Measurements from ENCODE around the gene GPC5. TPM values are rescaled to one million over a fixed set of nuclear protein-coding genes. Genes with fewer than 3 reads are reported as not detected.

Gene GPC5
- total RNA-seq, 1 experiment from 2014 or later, result 0.26 TPM

GRCh38 chr13:92346046-92346445 lies 947.6 kb downstream of the GPC5 start:
- Histone ChIP-seq H3K27me3 (ENCODE audit: control insufficient read depth, insufficient read depth, low read length) (no peaks in the 10 kb centered on the region), H3K4me1 (ENCODE audit: control insufficient read depth, insufficient read depth, low read length) (no peaks in the 10 kb centered on the region), H3K36me3 (ENCODE audit: control insufficient read depth, insufficient read depth, low read length) (no peaks in the 10 kb centered on the region), H3K27ac (ENCODE audit: low read length) (no peak overlapping the region), H3K9me3 (ENCODE audit: control insufficient read depth, insufficient read depth, low read depth, low read length) (no peaks in the 10 kb centered on the region), H3K4me3 (ENCODE audit: low read depth in 2 of 2, low read length in 2 of 2) (no peak overlapping the region)
- in situ Hi-C loops (cut with HindIII; ENCODE audit: low pct_unique_long_range_greater_than_20kb, low sequenced_read_pairs) (no loop called here), intact Hi-C loops (cut with micrococcal nuclease; ENCODE audit: unreplicated experiment) (no loop called here)
- TF ChIP-seq, protein P1, sequence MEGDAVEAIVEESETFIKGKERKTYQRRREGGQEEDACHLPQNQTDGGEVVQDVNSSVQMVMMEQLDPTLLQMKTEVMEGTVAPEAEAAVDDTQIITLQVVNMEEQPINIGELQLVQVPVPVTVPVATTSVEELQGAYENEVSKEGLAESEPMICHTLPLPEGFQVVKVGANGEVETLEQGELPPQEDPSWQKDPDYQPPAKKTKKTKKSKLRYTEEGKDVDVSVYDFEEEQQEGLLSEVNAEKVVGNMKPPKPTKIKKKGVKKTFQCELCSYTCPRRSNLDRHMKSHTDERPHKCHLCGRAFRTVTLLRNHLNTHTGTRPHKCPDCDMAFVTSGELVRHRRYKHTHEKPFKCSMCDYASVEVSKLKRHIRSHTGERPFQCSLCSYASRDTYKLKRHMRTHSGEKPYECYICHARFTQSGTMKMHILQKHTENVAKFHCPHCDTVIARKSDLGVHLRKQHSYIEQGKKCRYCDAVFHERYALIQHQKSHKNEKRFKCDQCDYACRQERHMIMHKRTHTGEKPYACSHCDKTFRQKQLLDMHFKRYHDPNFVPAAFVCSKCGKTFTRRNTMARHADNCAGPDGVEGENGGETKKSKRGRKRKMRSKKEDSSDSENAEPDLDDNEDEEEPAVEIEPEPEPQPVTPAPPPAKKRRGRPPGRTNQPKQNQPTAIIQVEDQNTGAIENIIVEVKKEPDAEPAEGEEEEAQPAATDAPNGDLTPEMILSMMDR (IDR thresholded peaks at IDR 0.05), result no peak
- TF ChIP-seq TCF7L2 (IDR thresholded peaks at IDR 0.05; ENCODE audit: low read depth, low read length) (no peak), SIN3A (IDR thresholded peaks at IDR 0.05; ENCODE audit: borderline replicate concordance, insufficient read depth, low read depth, low read length) (no peak), POLR2AphosphoS5 (IDR thresholded peaks at IDR 0.05; ENCODE audit: low read depth, low read length) (no peak)
- TF ChIP-seq, protein P2, sequence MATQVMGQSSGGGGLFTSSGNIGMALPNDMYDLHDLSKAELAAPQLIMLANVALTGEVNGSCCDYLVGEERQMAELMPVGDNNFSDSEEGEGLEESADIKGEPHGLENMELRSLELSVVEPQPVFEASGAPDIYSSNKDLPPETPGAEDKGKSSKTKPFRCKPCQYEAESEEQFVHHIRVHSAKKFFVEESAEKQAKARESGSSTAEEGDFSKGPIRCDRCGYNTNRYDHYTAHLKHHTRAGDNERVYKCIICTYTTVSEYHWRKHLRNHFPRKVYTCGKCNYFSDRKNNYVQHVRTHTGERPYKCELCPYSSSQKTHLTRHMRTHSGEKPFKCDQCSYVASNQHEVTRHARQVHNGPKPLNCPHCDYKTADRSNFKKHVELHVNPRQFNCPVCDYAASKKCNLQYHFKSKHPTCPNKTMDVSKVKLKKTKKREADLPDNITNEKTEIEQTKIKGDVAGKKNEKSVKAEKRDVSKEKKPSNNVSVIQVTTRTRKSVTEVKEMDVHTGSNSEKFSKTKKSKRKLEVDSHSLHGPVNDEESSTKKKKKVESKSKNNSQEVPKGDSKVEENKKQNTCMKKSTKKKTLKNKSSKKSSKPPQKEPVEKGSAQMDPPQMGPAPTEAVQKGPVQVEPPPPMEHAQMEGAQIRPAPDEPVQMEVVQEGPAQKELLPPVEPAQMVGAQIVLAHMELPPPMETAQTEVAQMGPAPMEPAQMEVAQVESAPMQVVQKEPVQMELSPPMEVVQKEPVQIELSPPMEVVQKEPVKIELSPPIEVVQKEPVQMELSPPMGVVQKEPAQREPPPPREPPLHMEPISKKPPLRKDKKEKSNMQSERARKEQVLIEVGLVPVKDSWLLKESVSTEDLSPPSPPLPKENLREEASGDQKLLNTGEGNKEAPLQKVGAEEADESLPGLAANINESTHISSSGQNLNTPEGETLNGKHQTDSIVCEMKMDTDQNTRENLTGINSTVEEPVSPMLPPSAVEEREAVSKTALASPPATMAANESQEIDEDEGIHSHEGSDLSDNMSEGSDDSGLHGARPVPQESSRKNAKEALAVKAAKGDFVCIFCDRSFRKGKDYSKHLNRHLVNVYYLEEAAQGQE (IDR thresholded peaks at IDR 0.05; ENCODE audit: insufficient read depth in 1 of 2, low read depth in 2 of 2, low read length in 1 of 2), result no peak
- ChIA-PET CTCF (no interaction called here), POLR2A (no interaction called here)
- ATAC-seq (no peak), DNase-seq (ENCODE audit: low read depth, low spot score) (no peak)
- BruUV-seq (replicated peaks), result no TSS peak

- in situ Hi-C loops (cut with HindIII; ENCODE audit: low pct_unique_long_range_greater_than_20kb, low sequenced_read_pairs), result no loop called here
- POLR2A ChIA-PET, result no interaction called here
Measured at GRCh38 chr13:92354583-92354982, 956.2 kb downstream of the GPC5 start.

More at GRCh38 chr13:92354583-92354982, 956.2 kb downstream of the GPC5 start:
- Histone ChIP-seq H3K36me3 (ENCODE audit: control insufficient read depth, insufficient read depth, low read length) (no peaks in the 10 kb centered on the region), H3K27me3 (ENCODE audit: control insufficient read depth, insufficient read depth, low read length) (no peaks in the 10 kb centered on the region), H3K27ac (ENCODE audit: low read length) (no peak overlapping the region), H3K9me3 (ENCODE audit: control insufficient read depth, insufficient read depth, low read depth, low read length) (no peaks in the 10 kb centered on the region), H3K4me3 (ENCODE audit: low read depth in 2 of 2, low read length in 2 of 2) (no peak overlapping the region), H3K4me1 (ENCODE audit: control insufficient read depth, insufficient read depth, low read length) (no peaks in the 10 kb centered on the region)
- CTCF ChIA-PET, result no interaction called here
- intact Hi-C loops (cut with micrococcal nuclease; ENCODE audit: unreplicated experiment), result no loop called here
- ATAC-seq, result no peak
- TF ChIP-seq POLR2AphosphoS5 (IDR thresholded peaks at IDR 0.05; ENCODE audit: low read depth, low read length), result no peak
- TF ChIP-seq, protein P1 (IDR thresholded peaks at IDR 0.05), result no peak
- TF ChIP-seq SIN3A (IDR thresholded peaks at IDR 0.05; ENCODE audit: borderline replicate concordance, insufficient read depth, low read depth, low read length), result no peak
- TF ChIP-seq, protein P2 (IDR thresholded peaks at IDR 0.05; ENCODE audit: insufficient read depth in 1 of 2, low read depth in 2 of 2, low read length in 1 of 2), result no peak
- no peak for TF ChIP-seq TCF7L2 (IDR thresholded peaks at IDR 0.05; ENCODE audit: low read depth, low read length)
- no TSS peak for BruUV-seq (replicated peaks)
- DNase-seq (ENCODE audit: low read depth, low spot score), result no peak
